Choroid plexus epithelial cell (primary cell): Measurements from ENCODE around the gene VANGL1.

ENCODE experiments used
- DNase-seq: peaks from one replicate; pipeline ENCODE4 v3.0.0-alpha.2; 2010; ENCODE audit warnings: low read depth
- H3K4me3 ChIP-seq: 2 replicates; pipeline ENCODE4 v1.5.1; 2011; ENCODE audit warnings: low read depth, mild to moderate bottlenecking, control low read depth, low read length, moderate library complexity
- TF ChIP-seq, protein P1 (sequence below): conservative IDR thresholded peaks from 2 replicates; pipeline ENCODE4 v1.5.1; 2011; ENCODE audit warnings: low read depth, mild to moderate bottlenecking, control low read depth, inconsistent platforms, low read length, moderate library complexity

The VANGL1 gene

DNA sequence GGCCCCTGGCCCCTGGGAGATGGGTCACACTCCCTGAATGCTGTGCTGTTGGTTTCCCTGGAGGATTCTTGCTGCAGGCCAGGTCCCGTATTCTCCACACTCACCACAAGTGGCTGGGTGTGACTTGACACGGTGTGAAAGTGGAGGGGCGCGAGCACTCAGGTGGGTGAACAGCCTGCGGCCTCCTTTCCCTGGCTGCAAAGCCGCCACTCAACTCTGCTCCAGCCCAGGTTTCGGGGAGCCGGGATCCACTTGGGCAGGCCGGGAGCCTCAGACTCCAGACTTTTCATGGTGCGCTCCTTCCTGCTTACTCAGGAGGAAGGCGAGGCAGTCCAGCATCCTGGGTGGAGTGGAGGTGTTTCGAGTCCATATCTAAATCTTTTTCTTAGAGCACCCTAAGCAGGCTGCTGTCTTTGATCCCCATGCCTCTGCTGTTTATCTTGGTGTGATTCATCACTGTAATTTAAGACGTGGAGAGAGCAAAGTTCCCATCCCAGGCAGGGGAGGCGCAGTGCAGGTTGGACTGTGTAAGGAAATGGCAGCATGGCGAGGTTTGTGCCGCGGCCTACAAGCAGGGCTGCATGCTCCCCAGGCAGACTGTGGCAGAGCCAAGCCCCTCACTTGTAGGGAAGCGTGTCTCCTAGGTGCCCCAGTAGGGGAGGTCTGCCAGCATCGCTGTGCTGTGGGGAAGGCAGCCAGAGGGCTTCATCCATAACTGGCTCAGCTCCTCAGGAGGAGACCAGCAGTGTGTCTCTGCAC, 29.6 kb downstream of the VANGL1 start:
- H3K4me3 ChIP-seq: no peak overlapping the region
- TF ChIP-seq, protein P1, sequence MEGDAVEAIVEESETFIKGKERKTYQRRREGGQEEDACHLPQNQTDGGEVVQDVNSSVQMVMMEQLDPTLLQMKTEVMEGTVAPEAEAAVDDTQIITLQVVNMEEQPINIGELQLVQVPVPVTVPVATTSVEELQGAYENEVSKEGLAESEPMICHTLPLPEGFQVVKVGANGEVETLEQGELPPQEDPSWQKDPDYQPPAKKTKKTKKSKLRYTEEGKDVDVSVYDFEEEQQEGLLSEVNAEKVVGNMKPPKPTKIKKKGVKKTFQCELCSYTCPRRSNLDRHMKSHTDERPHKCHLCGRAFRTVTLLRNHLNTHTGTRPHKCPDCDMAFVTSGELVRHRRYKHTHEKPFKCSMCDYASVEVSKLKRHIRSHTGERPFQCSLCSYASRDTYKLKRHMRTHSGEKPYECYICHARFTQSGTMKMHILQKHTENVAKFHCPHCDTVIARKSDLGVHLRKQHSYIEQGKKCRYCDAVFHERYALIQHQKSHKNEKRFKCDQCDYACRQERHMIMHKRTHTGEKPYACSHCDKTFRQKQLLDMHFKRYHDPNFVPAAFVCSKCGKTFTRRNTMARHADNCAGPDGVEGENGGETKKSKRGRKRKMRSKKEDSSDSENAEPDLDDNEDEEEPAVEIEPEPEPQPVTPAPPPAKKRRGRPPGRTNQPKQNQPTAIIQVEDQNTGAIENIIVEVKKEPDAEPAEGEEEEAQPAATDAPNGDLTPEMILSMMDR: peak; percentile 20
- peak; percentile 70 for DNase-seq

DNA sequence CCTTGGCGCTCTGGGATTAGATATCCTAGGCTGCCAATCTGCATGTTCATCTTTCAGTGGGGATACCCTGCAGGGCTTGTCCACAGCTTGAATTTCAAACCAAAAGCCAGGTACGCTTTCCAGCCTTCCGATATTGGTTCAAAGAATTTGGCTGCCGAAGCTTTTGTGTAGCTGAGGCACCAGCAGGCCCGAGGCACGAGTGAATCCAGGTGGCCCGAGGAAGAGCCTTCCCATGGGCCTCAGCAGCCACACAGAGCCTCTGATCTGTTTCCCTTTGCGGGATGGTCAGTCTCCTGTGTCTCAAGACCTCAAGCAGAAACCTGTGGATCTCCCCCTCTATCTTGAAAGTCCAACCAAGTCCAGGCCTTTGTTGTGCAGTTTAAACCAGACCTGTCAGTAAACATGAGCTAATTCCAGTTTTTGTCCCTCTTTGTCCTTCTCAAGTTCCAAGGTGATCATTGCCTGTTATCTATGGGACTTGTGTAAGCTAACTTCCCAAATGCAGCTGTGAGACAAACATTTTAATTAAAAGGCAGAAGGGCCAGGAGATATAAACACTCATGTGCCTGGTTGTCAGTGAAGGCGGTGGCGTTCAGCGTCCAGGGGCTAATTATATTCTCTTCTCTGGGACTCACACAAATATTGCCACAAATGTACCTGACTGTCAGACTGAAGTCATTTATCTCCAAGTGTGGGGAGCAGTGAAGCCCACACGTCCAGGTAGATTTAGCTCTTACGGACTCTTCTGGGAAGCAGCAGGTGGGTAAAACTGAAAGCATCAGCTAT, 30.6 kb downstream of the VANGL1 start:
- no peak overlapping the region for H3K4me3 ChIP-seq
- DNase-seq: no peak
- TF ChIP-seq, protein P1: no peak

DNA sequence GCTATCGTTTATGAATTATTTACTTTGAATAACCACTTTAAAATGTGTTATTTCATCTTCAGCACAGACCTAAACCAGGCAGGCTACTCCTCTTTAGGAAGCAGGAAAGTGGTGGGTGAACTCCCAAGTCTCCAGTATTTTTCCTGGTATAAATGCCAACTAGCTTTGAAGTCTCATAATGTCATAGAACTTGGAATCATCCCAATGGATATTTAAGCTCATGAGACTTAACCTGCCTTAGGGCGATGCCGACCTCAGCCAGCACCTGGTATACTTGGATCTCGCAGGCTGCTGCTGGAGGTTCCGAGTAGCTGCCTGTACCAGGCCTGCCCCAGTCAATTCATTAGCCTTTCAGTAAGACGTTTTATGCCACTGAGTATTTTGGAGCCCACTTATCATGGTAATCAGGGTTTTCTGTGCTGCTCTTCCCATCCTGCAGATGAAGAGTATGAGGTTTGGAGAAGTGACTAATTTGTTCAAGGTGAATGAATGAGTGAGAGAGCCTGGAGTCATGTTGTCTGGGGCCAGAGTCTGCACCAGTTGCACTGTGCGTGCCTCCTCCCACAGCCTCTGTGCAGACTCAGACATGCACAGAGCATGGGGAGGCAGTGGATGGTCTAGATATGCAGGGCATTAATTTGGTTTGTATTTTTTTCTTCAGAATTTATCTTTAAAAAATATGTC, 34.9 kb downstream of the VANGL1 start:
- TF ChIP-seq, protein P1: no peak
- H3K4me3 ChIP-seq: no peak overlapping the region
- DNase-seq: no peak

DNA sequence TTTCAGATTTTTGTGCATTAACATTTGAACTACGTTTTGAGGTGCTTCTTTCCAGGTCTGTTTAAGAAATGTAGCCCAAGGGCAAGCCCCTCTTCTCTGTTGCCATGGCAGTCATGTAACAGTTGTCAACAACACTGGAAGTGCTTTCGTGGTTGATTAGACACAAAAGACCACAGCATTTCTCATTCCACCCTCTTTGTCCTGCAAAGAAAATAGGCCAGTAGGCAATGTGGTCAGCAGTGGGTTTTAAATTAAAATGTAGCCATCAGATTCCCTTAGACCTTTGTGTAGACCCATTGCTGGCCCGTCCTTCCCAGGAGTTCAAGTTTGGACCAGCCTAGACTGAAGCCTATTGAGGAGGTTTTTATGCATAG, 35.4 kb downstream of the VANGL1 start:
- no peak overlapping the region for H3K4me3 ChIP-seq
- TF ChIP-seq, protein P1: no peak
- peak; percentile 35 for DNase-seq

DNA sequence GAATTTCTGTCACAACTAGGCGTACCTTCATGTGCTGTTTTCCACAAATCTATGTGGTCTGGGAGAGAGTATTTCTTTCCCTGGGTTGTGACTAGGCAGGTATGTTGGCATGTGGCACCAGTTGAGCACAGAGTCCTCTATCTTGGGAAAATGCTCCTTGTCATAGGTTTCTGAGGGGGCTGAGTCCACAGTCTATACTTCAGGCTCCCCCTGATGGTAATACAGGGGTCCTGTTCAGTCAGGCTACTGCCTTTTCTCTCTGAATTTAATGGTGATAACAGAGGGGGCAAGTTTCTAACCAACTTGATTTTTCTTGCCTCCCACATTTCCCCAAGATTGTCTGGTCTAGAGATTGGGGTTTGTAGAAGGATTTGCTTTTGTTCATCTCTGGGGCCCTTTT, 35.8 kb downstream of the VANGL1 start:
- no peak for DNase-seq
- no peak overlapping the region for H3K4me3 ChIP-seq
- TF ChIP-seq, protein P1: peak; percentile 35

DNA sequence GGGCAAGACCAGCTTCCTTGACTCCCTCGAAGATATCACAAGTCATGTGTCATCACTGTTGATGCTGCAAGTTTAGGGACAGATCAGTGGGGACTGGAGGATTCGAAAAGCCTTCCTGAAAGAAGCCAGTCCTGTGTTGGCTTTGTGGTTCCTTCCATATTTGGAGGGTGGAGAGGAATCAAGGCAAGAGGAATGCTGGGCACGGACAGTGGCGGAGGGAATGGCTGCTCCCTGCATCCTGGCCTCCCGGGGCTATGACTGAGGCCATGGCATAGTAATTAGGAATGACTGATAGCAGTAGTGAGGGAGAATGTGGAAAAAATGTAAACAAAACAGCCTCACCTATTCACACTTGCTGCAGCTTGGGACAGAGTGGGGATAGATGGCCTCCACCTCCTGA, 36.4 kb downstream of the VANGL1 start:
- TF ChIP-seq, protein P1: no peak
- no peak for DNase-seq
- H3K4me3 ChIP-seq: no peak overlapping the region
